WI38 (cell line): ENCODE measurements around the gene EXOC3.

ENCODE experiments used
- H3K4me3 ChIP-seq: 2 replicates; pipeline ENCODE4 v1.5.1; 2011; ENCODE audit warnings: low read depth, mild to moderate bottlenecking, control low read depth, low read length
- TF ChIP-seq, protein P1 (sequence below): IDR thresholded peaks from 2 replicates; pipeline ENCODE4 v1.5.1; 2012; ENCODE audit warnings: low read depth, mild to moderate bottlenecking, control low read depth, low read length

The EXOC3 gene

GRCh38 chr5:456351-457194 is 13.6 kb downstream of the EXOC3 start:
- H3K4me3 ChIP-seq, result no peak overlapping the region
- TF ChIP-seq, protein P1, sequence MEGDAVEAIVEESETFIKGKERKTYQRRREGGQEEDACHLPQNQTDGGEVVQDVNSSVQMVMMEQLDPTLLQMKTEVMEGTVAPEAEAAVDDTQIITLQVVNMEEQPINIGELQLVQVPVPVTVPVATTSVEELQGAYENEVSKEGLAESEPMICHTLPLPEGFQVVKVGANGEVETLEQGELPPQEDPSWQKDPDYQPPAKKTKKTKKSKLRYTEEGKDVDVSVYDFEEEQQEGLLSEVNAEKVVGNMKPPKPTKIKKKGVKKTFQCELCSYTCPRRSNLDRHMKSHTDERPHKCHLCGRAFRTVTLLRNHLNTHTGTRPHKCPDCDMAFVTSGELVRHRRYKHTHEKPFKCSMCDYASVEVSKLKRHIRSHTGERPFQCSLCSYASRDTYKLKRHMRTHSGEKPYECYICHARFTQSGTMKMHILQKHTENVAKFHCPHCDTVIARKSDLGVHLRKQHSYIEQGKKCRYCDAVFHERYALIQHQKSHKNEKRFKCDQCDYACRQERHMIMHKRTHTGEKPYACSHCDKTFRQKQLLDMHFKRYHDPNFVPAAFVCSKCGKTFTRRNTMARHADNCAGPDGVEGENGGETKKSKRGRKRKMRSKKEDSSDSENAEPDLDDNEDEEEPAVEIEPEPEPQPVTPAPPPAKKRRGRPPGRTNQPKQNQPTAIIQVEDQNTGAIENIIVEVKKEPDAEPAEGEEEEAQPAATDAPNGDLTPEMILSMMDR, result no peak

DNA sequence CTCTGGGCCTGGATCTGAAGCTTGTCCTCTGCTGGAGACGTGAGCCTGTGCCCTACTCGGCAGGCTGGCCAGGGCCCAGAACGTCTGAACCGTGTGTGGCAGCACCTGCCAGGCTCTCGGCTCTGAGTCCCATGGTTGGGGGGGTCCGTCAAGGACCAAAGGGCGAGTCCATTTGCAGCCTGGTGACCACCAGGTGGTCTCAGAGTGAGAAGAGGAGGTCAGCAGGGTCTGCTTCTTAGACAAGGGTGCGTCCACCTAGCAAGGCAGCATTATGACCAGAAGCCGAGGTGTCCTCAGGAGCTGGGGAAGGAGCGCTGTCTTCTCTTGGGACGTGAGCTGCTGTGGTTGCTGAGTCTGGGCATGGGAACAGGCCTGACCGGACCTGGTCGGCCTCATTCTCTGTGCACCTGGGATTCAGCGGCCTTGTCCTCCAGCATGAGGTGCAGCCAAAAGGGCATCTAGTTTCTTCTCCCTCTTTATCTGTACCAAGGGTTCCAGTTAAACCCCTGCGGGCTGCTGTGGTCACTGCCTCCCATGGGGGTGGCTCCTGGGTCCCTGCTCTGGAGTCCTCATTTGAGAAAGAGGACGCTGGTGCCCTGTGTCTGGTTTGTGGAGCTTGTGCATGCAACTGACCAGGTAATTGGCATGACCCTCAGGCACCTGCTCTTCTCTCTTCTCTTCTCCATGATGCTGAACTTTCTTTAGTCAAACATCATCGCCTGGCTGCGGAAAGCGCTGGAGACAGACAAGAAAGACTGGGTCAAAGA is 14.4 kb downstream of the EXOC3 start:
- no peak overlapping the region for H3K4me3 ChIP-seq

GRCh38 chr5:458547-459353 is 15.8 kb downstream of the EXOC3 start:
- no peak overlapping the region for H3K4me3 ChIP-seq
- TF ChIP-seq, protein P1, result no peak

More for the DNA sequence above, 14.4 kb downstream of the EXOC3 start:
- TF ChIP-seq, protein P1, result no peak

GRCh38 chr5:459562-460272 is 16.7 kb downstream of the EXOC3 start:
- TF ChIP-seq, protein P1, result no peak
- H3K4me3 ChIP-seq, result no peak overlapping the region

- no peak overlapping the region for H3K4me3 ChIP-seq
- TF ChIP-seq, protein P1, result no peak
These were observed 17.3 kb downstream of the EXOC3 start for GRCh38 chr5:460273-460625.

DNA sequence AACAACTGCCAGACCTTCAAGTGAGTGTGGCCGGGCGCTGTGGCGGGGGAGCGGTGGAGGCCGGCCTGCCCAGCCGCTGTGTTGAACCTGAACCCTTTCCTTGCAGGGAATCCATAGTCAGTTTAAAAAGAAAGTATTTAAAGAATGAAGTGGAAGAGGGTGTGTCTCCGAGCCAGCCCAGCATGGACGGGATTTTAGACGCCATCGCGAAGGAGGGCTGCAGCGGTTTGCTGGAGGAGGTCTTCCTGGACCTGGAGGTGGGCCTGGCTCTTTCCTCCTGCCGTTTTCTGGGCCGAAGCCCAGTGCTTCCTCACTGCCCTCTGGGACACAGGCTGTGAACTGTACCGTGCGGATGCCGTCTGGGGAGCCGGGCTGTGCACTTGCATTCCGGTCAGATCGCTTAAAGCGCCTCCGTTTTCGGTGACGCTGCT is 19.1 kb downstream of the EXOC3 start:
- TF ChIP-seq, protein P1, result no peak
- H3K4me3 ChIP-seq, result no peak overlapping the region
